ENCODE data around the gene IQCN. TPM values are rescaled to one million over a fixed set of nuclear protein-coding genes. Genes with fewer than 3 reads are reported as not detected.

IQCN gene
- total and polyA plus RNA-seq, 4 donors: 0.19 to 2.4 (median 0.53) TPM

DNA sequence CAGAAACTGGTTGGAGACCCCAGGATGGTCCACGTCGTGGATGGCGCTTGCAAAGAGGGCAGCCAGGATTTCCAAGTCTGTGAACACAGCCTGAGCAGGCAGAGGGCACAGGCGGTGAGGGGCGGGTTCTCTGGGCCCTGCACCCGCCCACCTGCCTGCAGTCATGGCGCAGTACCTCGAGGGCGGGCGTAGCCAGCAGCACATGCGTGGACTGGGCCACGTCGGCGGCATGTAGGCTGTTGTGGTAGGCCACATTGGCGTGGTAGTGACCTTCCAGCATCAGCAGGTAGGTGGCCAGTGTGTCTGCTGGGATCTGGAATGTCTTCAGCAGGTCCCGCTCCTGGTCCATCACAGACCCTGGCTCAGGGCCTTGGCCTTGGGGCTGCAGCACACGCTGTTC is 56.1 kb downstream of the IQCN start:
- Histone ChIP-seq H3K36me3 (ENCODE audit: control insufficient read depth in 4 of 4, insufficient read depth in 3 of 4, low read depth in 1 of 4, low read length in 3 of 4) (no peaks in the 10 kb centered on the region), H3K4me3 (ENCODE audit: low read depth in 1 of 3, low read length in 3 of 3) (no peak overlapping the region), H3K9me3 (ENCODE audit: control insufficient read depth in 4 of 4, low read length in 3 of 4) (no peaks in the 10 kb centered on the region), H3K27ac (ENCODE audit: low read depth in 1 of 2, low read length in 2 of 2) (no peak overlapping the region), H3K27me3 (ENCODE audit: control insufficient read depth in 4 of 4, insufficient read depth in 4 of 4, low read length in 3 of 4) (no peaks in the 10 kb centered on the region), H3K4me1 (ENCODE audit: control insufficient read depth in 4 of 4, insufficient read depth in 4 of 4, low read length in 3 of 4) (no peaks in the 10 kb centered on the region), H3K9ac (ENCODE audit: low read depth in 1 of 2, low read length in 2 of 2) (no peak overlapping the region)
- TF ChIP-seq HNF4A (conservative IDR thresholded peaks at IDR 0.05): no peak
- no peak for TF ChIP-seq TAF1 (conservative IDR thresholded peaks at IDR 0.05)
- TF ChIP-seq FOXA1 (IDR thresholded peaks at IDR 0.05): no peak
- no peak for TF ChIP-seq YY1 (IDR thresholded peaks at IDR 0.05)
- TF ChIP-seq, protein P1, sequence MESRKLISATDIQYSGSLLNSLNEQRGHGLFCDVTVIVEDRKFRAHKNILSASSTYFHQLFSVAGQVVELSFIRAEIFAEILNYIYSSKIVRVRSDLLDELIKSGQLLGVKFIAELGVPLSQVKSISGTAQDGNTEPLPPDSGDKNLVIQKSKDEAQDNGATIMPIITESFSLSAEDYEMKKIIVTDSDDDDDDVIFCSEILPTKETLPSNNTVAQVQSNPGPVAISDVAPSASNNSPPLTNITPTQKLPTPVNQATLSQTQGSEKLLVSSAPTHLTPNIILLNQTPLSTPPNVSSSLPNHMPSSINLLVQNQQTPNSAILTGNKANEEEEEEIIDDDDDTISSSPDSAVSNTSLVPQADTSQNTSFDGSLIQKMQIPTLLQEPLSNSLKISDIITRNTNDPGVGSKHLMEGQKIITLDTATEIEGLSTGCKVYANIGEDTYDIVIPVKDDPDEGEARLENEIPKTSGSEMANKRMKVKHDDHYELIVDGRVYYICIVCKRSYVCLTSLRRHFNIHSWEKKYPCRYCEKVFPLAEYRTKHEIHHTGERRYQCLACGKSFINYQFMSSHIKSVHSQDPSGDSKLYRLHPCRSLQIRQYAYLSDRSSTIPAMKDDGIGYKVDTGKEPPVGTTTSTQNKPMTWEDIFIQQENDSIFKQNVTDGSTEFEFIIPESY (IDR thresholded peaks at IDR 0.05): no peak
- TF ChIP-seq RXRA (IDR thresholded peaks at IDR 0.05): no peak
- TF ChIP-seq JUND (IDR thresholded peaks at IDR 0.05): no peak
- TF ChIP-seq EGR1 (IDR thresholded peaks at IDR 0.05; ENCODE audit: low read depth in 2 of 2): no peak
- TF ChIP-seq SP1 (IDR thresholded peaks at IDR 0.05): no peak
- no peak for TF ChIP-seq FOXA2 (IDR thresholded peaks at IDR 0.05)
- WGBS: 90% methylated on average over 17 of the region's 17 CpGs
- no peak for DNase-seq (ENCODE audit: low spot score)

DNA sequence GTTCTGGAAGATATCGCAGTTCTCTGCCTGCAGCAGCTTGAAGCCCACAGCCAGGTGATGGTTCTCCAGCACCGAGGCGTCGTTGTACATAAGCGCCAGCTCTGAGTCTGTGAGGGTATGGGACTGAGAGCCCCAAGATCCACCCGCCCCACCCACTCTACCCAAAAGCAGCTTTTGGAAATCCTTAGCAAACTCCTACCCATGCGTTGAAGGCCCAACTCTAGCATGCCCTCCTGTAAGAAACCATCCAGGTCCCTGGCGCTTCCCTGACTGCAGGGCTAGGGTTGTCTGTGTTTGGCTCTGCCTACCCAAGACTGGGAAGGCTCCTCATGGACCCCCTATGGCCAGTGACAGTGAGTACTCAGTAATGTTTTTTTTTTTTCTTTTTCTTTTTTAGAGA is 57.5 kb downstream of the IQCN start:
- TF ChIP-seq FOXA1 (IDR thresholded peaks at IDR 0.05): no peak
- TF ChIP-seq, protein P2, sequence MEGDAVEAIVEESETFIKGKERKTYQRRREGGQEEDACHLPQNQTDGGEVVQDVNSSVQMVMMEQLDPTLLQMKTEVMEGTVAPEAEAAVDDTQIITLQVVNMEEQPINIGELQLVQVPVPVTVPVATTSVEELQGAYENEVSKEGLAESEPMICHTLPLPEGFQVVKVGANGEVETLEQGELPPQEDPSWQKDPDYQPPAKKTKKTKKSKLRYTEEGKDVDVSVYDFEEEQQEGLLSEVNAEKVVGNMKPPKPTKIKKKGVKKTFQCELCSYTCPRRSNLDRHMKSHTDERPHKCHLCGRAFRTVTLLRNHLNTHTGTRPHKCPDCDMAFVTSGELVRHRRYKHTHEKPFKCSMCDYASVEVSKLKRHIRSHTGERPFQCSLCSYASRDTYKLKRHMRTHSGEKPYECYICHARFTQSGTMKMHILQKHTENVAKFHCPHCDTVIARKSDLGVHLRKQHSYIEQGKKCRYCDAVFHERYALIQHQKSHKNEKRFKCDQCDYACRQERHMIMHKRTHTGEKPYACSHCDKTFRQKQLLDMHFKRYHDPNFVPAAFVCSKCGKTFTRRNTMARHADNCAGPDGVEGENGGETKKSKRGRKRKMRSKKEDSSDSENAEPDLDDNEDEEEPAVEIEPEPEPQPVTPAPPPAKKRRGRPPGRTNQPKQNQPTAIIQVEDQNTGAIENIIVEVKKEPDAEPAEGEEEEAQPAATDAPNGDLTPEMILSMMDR (IDR thresholded peaks at IDR 0.05; ENCODE audit: low read depth, low read length, missing input control): no peak
- no peak for TF ChIP-seq EGR1 (IDR thresholded peaks at IDR 0.05; ENCODE audit: low read depth in 2 of 2)
- TF ChIP-seq, protein P3, sequence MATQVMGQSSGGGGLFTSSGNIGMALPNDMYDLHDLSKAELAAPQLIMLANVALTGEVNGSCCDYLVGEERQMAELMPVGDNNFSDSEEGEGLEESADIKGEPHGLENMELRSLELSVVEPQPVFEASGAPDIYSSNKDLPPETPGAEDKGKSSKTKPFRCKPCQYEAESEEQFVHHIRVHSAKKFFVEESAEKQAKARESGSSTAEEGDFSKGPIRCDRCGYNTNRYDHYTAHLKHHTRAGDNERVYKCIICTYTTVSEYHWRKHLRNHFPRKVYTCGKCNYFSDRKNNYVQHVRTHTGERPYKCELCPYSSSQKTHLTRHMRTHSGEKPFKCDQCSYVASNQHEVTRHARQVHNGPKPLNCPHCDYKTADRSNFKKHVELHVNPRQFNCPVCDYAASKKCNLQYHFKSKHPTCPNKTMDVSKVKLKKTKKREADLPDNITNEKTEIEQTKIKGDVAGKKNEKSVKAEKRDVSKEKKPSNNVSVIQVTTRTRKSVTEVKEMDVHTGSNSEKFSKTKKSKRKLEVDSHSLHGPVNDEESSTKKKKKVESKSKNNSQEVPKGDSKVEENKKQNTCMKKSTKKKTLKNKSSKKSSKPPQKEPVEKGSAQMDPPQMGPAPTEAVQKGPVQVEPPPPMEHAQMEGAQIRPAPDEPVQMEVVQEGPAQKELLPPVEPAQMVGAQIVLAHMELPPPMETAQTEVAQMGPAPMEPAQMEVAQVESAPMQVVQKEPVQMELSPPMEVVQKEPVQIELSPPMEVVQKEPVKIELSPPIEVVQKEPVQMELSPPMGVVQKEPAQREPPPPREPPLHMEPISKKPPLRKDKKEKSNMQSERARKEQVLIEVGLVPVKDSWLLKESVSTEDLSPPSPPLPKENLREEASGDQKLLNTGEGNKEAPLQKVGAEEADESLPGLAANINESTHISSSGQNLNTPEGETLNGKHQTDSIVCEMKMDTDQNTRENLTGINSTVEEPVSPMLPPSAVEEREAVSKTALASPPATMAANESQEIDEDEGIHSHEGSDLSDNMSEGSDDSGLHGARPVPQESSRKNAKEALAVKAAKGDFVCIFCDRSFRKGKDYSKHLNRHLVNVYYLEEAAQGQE (IDR thresholded peaks at IDR 0.05): no peak
- no peak for TF ChIP-seq SP1 (IDR thresholded peaks at IDR 0.05)
- no peak for TF ChIP-seq TAF1 (conservative IDR thresholded peaks at IDR 0.05)
- no peak for TF ChIP-seq GABPA (IDR thresholded peaks at IDR 0.05 in 1 of 2, conservative IDR thresholded peaks at IDR 0.05 in 1 of 2)
- TF ChIP-seq YY1 (IDR thresholded peaks at IDR 0.05): no peak
- WGBS: 96% methylated on average over 8 of the region's 8 CpGs
- no peak overlapping the region for H3K27ac ChIP-seq (ENCODE audit: low read depth in 1 of 2, low read length in 2 of 2)

More for the DNA sequence above, 57.5 kb downstream of the IQCN start:
- Histone ChIP-seq H3K36me3 (ENCODE audit: control insufficient read depth in 4 of 4, insufficient read depth in 3 of 4, low read depth in 1 of 4, low read length in 3 of 4) (no peaks in the 10 kb centered on the region), H3K27me3 (ENCODE audit: control insufficient read depth in 4 of 4, insufficient read depth in 4 of 4, low read length in 3 of 4) (no peaks in the 10 kb centered on the region), H3K9ac (ENCODE audit: low read depth in 1 of 2, low read length in 2 of 2) (no peak overlapping the region), H3K4me3 (ENCODE audit: low read depth in 1 of 3, low read length in 3 of 3) (no peak overlapping the region), H3K9me3 (ENCODE audit: control insufficient read depth in 4 of 4, low read length in 3 of 4) (no peaks in the 10 kb centered on the region), H3K4me1 (ENCODE audit: control insufficient read depth in 4 of 4, insufficient read depth in 4 of 4, low read length in 3 of 4) (no peaks in the 10 kb centered on the region)
- no peak for DNase-seq (ENCODE audit: low spot score)
